Measurements from ENCODE around the gene ZNF655.

GRCh38 chr7:99539213-99539811, 19.1 kb upstream of the ZNF655 start:
- TF ChIP-seq CTCF (conservative IDR thresholded peaks at IDR 0.05 in 1 of 2, IDR thresholded peaks at IDR 0.05 in 1 of 2; ENCODE audit: extremely low read depth in 1 of 2, insufficient read depth in 1 of 2, low read depth in 1 of 2, low read length in 2 of 2) (no peak), EZH2 (IDR thresholded peaks at IDR 0.05; ENCODE audit: borderline replicate concordance, low read length) (no peak)
